Body of pancreas (tissue), 4 donors: ENCODE results near the gene CYREN.

Source experiments
- POLR2A ChIP-seq, 3 donors: fragments of 450-650 bp; IDR thresholded peaks; one replicate each; pipeline ENCODE4 v1.6.1; 2016; ENCODE audit warnings: antibody characterized with exemption in 3 of 3, mild to moderate bottlenecking in 2 of 3
- TF ChIP-seq, protein P1 (sequence below), 7 experiments: fragments of 450-650 bp in 4 of 7; fragments of 200-600 bp in 3 of 7; sonication (generic) in 3 of 7; IDR thresholded peaks; one replicate each; pipeline ENCODE4 v1.5.1; 2016 to 2019; ENCODE audit warnings: antibody characterized with exemption in 7 of 7

DNA sequence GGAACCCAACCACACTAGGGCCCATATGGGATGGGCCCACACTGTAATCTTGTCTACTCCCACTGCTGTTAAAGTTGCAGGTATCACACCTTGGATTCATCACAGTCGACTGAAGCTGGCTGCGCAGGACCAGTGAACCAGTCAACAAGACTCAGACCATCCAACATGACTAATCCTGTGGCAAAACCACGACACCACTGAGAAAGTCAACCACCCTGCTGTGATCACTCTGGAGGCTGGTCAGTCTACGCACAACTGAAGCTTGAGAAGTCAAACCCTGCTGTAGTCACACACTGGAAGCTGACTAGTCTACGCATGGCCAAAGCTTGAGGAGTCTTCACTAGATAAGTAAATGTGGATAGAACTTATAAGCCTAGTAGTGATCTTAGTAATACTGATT is 9.6 kb upstream of the CYREN start:
- no peak for TF ChIP-seq POLR2A (IDR thresholded peaks at IDR 0.05)
- TF ChIP-seq, protein P1, sequence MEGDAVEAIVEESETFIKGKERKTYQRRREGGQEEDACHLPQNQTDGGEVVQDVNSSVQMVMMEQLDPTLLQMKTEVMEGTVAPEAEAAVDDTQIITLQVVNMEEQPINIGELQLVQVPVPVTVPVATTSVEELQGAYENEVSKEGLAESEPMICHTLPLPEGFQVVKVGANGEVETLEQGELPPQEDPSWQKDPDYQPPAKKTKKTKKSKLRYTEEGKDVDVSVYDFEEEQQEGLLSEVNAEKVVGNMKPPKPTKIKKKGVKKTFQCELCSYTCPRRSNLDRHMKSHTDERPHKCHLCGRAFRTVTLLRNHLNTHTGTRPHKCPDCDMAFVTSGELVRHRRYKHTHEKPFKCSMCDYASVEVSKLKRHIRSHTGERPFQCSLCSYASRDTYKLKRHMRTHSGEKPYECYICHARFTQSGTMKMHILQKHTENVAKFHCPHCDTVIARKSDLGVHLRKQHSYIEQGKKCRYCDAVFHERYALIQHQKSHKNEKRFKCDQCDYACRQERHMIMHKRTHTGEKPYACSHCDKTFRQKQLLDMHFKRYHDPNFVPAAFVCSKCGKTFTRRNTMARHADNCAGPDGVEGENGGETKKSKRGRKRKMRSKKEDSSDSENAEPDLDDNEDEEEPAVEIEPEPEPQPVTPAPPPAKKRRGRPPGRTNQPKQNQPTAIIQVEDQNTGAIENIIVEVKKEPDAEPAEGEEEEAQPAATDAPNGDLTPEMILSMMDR (IDR thresholded peaks at IDR 0.05), result no peak
